GM15510 (cell line): ENCODE results near the gene IFNAR1.

Experiments used
- POLR2A ChIP-seq: IDR thresholded peaks from 3 replicates; pipeline ENCODE4 v1.6.1; 2011; ENCODE audit warnings: borderline replicate concordance; ENCODE audit not compliant: insufficient read length; ENCODE audit errors: extremely low read depth

Gene IFNAR1

DNA sequence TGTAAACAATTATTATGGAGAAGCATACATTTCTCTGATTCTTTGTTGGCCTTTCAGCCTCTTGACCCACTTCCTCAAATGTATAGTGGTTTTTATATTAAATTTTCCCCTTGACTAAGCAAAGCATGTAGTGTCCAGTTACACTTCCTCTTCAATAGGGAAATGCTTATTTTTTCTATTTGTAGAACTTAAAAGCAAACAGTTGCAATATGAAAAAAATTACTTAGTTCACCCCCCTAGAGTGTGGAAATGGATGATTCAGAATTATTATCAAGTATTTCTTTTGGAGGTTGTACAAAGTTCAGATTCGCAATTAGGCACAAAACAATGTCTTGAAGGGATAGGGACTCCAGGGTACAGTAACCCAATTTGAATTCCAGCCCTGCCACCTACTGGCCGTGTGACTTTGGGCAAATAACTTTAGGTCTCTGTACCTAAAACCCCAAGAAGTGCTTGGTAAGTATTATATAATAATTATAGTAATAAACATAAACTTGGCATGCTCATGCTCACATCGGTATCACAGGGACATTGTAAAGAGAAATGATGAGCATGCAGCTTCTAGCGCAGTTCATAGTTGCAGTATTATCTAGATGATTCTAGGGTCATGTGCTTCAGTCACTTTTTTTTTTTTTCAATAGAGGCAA lies 49.8 kb downstream of the IFNAR1 start:
- no peak for TF ChIP-seq POLR2A

DNA sequence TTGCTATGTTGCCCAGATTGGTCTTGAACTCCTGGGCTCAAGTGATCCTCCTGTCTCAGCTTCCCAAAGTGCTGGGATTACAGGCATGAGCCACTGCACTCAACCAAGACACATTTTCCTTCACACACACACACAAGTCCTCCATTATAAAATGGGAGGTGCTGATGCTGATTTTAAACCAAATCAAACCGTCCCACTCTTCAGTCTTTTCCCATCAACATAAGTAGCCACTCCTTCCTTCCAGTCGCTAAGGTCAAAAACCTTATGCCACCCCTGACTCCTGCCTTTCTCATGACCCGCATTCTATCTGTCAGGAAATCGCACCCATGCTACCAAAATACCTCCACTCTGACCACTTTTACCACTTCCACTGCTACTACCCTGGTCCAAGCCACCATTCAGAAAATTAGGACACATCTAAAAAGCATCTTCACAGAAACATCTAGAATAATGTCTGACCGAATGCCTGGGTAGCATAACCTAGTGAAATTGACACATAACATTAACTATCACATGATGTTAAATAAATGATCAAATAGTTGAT lies 50.4 kb downstream of the IFNAR1 start:
- no peak for TF ChIP-seq POLR2A

DNA sequence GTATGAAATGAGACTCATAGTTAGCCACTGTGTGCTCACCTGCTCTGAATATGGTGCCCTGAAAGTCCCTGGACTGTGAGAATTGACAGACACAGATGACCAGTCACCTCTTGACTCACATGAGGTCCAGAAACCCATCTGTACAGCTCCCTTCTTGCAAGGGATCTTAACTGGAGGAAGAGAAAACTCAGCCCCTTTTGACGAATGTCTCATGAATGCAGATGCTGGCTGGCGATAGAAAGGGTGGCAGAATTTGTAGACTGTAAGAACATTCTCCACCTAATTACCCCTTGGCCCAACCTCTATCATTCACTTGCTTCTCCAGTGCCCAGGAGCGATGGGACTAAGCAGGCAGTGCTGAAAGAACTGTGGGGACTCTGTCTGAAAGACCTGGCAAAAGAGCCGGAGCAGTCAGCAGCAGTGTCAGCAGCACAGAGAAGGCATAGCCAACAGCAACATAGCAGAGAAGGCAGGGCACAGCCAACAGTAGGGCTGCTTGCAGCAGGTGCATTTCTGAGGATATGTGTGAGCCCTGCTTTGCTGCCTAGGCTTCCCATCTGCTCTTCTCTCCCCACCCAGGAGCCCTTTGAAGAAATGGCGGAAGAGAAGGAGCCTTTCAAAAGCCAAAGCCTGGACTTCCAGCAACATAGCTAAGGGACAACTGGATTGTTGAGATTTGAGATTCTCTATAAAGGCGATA lies 52.6 kb downstream of the IFNAR1 start:
- TF ChIP-seq POLR2A = no peak

DNA sequence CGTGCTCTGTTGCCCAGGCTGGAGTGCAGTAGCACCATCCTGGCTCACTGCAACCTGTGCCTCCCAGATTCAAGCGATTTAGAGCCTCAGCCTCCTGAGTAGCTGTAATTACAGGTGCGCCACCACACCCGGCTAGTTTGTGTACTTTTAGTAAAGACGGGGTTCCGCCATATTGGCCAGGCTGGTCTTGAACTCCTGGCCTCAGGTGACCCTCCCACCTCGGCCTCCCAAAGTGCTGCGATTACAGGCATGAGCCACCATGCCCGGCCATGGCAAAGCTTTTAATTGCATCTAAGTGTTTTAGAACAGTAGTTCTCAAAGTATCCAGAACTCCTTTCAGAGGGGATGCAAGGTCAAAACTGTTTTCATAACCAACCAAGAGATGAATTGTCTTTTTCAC lies 53.3 kb downstream of the IFNAR1 start:
- TF ChIP-seq POLR2A = no peak

DNA sequence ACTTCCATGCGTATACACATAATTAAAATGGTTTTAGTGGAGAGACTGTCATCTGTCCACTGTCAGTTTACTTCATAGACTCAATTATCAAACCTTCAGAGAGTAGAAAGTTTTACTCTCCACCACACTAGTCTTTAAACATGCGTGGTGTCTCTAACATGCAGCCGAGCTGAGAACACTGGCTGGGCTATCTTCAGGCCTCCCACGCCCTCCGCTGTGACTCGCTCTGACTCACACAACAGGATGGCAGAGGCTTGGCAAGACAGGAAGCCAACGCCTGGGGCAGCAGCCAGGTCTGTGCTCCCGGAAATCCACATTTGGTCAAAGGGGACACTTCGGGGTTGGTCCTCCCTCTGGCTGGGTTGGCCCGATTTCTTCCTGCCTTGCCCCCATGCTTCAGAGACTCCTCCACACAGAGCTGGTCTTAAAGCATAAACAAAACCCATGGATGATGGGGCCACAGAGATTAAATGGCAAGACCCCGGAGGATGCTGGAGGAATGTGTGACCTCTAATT lies 55.8 kb downstream of the IFNAR1 start:
- TF ChIP-seq POLR2A = peak; percentile 66

DNA sequence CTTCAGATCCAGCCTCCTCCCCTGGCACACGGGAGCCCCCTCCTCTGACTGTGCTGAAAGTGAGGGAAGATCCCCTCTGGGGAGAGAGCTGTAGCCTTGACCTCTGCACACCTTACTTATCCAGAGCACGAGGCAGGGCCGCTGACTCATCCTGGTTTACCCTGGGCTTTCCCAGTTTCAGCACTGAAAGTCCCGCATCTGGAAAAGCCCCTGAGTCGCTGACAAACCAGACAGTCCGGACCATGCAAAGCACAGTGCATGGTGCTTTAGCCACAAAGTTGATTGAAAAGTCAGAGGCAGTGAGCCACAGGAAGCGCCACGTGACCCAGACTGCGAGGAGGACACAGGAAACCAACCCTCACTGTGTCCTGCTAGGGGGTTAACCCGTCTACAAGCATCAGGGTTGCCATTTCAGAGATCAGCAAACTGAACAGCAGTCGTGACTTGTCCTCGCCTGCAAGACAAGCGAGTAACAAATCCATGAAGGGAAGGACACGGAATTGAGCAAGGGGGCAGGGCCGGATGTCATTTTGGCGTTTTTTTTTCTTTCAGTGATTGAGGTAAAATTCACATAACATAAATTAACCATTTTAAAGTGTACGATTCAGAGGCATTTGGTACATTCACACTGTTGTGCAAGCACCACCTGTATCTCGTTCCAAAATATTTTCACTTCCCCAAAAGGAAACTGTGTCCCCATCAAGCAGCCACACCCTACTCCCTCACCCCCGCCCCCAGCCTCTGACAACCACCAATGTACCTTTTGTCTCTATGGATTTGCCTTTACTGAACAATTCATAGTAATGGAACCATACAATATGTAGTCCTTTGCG lies 58.5 kb downstream of the IFNAR1 start:
- peak; percentile 71 for TF ChIP-seq POLR2A

DNA sequence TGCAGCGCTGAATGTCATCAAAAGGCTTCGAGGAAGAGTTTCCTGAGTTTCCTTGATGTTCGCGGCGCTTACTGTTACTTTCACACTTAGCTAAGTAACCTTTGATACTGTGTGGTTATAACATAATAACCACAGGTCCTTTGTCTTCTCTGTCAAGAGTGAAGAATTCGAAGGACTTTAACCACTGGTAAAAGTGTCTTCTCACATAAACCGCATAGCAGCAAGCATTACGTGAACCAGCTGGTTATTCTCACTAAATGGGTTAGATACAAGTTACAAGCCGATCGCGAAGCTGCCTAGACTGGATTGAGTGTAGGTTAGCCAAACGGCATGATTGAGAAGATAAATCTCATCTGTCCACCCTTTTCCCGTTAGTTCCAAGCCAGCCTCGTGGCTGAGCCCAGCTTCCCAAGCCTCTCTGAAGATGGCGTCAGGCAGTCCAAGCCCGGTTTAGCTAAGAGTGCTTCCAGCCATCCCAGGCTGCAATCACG lies 60.1 kb downstream of the IFNAR1 start:
- TF ChIP-seq POLR2A = no peak

DNA sequence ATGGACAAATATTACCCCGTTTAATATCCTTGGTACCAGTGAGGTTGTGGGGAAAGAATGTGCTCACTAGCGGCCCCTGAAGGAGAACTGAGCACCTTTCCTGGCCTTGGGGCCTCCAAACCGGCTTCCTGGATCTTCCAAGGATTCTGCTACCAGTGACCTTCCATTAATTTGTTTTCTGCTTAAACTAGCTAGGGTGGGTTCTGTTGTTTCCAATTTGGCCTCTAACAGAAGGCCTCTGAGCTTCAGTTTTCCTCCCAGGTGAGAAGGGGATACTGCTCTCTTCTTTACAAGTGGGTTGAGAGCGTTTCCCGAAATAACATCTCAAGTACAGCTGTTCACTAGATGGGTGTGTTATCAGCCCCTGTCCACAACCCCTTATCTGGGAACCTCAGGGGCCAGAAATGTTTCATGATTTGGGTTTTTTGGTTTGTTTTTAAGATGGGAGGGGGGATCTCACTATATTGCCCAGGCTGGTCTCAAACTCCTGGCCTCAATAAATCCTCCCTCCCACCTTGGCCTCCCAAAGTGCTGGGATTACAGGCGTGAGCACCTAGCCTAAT lies 61.5 kb downstream of the IFNAR1 start:
- TF ChIP-seq POLR2A = no peak

DNA sequence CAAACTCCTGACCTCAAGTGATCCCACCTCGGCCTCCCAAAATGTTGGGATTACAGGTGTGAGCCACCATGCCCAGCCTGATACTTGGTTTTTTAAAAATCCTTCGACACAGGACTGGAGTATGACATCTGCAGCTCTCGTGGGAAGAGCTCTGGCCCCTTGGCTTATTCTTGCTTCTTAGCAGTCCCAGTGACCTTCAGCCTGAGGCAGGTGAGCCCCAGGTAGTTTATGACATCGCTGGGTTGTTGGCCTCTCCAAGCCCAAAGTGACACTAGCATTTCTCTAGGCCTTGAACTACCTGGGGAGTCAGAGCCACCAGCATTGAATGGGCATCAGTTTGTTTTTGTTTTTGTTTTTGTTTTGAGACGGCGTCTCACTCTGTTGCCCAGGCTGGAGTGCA lies 62.5 kb downstream of the IFNAR1 start:
- TF ChIP-seq POLR2A = no peak

DNA sequence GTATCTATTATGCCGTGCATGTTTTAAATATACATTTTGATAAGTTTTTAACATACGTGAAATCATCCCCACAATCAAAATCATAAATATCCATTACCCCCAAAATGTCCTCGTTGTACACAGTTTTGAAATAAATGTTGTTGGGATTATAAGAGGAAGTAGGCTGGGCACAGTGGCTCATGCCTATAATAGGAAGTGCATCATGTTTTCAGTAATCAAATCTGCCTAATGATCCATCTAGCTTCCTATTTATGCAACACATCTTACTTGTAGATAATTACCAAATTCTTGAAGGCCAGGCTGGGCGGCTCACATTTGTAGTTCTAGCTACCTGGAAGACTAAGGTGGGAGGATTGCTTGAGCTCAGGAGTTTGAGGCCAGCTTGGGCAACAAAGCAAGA lies 63.4 kb downstream of the IFNAR1 start:
- no peak for TF ChIP-seq POLR2A

DNA sequence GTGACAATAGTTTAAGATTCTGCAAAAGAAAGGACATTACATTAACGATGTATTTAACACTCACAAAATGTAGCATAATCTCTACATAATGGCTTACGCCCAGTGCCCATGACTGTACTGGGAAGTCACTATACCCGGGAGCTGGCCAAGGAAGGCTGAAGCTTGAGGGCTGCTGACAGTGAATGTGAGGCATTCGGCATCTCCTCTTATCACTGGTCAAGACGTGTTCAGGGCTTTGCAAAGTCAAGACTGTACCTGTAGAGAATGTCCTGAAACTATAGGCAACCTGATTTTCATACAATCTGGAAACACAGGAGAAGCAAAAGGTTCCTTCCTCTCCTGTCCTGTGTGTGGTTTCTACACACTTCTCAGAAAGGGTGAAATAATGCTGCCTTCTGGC lies 65.7 kb downstream of the IFNAR1 start:
- TF ChIP-seq POLR2A = no peak

DNA sequence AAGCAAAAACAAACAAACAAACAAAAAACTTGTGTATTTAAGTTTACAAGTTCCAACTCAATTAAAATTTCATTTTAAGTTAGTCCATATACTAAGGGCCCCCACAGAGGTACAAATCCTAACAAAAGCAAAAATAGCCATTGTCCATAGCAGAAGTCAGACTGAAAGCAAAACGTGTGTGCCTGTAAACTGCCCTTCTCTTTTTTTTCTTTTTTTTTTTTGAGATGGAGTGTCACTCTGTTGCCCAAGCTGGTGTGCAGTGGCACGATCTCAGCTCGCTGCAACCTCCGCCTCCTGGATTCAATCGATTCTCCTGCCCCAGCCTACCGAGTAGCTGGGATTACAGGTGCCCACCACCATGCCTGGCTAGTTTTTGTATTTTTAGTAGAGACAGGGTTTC lies 66.9 kb downstream of the IFNAR1 start:
- no peak for TF ChIP-seq POLR2A

DNA sequence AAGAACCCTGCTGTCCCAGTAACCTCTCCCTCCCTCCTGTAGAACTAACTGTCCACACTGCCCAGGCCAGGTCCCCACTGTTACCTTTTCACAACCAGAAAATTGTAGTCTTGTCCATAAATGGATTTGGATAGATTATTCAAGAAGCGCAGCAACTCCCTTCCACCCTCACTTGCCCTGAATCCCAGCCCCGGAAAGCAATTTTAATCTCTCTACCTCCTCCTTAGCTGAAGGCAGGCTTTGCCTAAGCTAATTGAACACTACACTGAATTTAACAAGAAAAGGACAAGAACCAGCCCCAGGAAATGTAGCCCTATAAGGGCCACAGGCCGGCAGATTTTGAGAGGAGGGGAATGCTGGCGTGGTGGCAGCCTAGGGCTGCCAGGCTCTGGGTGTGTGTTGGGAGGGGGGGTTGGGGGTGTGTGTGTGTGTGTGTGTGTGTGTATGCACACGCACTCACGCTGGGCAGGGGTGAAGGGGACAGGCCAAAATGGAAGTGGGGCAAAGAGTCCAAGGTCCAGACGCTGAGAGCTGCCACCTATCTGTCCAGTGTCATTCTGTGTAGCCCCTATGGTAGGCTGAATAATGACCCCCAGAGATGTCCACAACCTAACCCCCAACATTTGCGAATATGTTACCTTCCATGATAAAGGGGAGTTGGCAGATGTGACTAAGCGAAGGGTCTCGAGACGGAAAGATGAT lies 67.7 kb downstream of the IFNAR1 start:
- TF ChIP-seq POLR2A = no peak

DNA sequence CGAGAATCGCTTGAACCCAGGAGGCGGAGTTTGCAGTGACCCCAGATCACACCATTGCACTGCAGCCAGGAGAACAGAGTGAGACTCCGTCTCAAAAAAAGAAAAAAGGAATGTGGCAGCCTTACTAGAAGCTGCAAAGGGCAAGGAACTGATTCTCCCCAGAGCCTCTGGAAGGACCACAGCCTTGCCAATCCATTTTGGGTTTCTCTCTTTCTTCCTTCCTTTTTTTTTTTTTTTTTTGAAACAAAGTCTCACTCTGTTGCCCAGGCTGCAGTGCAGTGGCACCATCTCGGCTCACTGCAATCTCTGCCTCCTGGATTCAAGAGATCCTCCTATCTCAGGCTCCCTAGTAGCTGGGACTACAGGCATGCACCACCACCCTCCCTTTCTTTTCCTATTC lies 68.6 kb downstream of the IFNAR1 start:
- TF ChIP-seq POLR2A = no peak
